H9 (cell line): ENCODE results near the gene KLF6. TPM values are rescaled to one million over a fixed set of nuclear protein-coding genes. Genes with fewer than 3 reads are reported as not detected.

Experiments used
- DNase-seq: peaks from one replicate; pipeline ENCODE4 v3.0.0-alpha.2; 2017
- H2AFZ ChIP-seq: one replicate; pipeline ENCODE4 v1.6.1; 2013; ENCODE audit warnings: mild to moderate bottlenecking, low read length, control low read depth, moderate library complexity
- H2AK5ac ChIP-seq: 2 replicates; pipeline ENCODE4 v1.6.1; 2013; ENCODE audit warnings: low read length, control low read depth, mixed read lengths; ENCODE audit not compliant: insufficient read length
- H2BK120ac ChIP-seq: one replicate; pipeline ENCODE4 v1.6.1; 2013; ENCODE audit warnings: low read depth, mild to moderate bottlenecking, low read length, control low read depth, inconsistent platforms; ENCODE audit not compliant: poor library complexity, severe bottlenecking
- H2BK12ac ChIP-seq: 2 replicates; pipeline ENCODE4 v1.6.1; 2013; ENCODE audit warnings: low read length, control low read depth, mixed read lengths, low read depth; ENCODE audit not compliant: insufficient read length
- H2BK15ac ChIP-seq: 2 replicates; pipeline ENCODE4 v1.6.1; 2013; ENCODE audit warnings: low read depth, low read length, control low read depth
- H2BK20ac ChIP-seq: one replicate; pipeline ENCODE4 v1.6.1; 2013; ENCODE audit warnings: low read depth, mild to moderate bottlenecking, low read length, control low read depth, inconsistent platforms; ENCODE audit not compliant: poor library complexity, severe bottlenecking
- H2BK5ac ChIP-seq: 2 replicates; pipeline ENCODE4 v1.6.1; 2013; ENCODE audit warnings: low read length, control low read depth, mixed read lengths; ENCODE audit not compliant: insufficient read length
- H3K14ac ChIP-seq: 2 replicates; pipeline ENCODE4 v1.6.1; 2013; ENCODE audit warnings: low read length, control low read depth; ENCODE audit not compliant: insufficient read depth
- H3K18ac ChIP-seq: 2 replicates; pipeline ENCODE4 v1.6.1; 2013; ENCODE audit warnings: low read depth, mild to moderate bottlenecking, mixed read lengths, low read length, control low read depth; ENCODE audit not compliant: insufficient read length
- H3K23ac ChIP-seq: 2 replicates; pipeline ENCODE4 v1.6.1; 2013; ENCODE audit warnings: low read length, control low read depth, mixed read lengths, low read depth; ENCODE audit not compliant: insufficient read length
- H3K23me2 ChIP-seq: 2 replicates; pipeline ENCODE4 v1.6.1; 2013; ENCODE audit warnings: low read depth, mild to moderate bottlenecking, mixed read lengths, low read length, control low read depth; ENCODE audit not compliant: insufficient read length, poor library complexity, severe bottlenecking
- H3K27ac ChIP-seq: 2 replicates; pipeline ENCODE4 v1.5.1; 2013; ENCODE audit warnings: low read length, control low read depth, mixed read lengths, low read depth; ENCODE audit not compliant: insufficient read length
- H3K27me3 ChIP-seq: 2 replicates; pipeline ENCODE4 v1.6.1; 2013; ENCODE audit warnings: low read length, control low read depth, inconsistent platforms; ENCODE audit not compliant: insufficient read depth
- H3K4ac ChIP-seq: 2 replicates; pipeline ENCODE4 v1.6.1; 2013; ENCODE audit warnings: low read depth, mild to moderate bottlenecking, control low read depth, inconsistent platforms, low read length, moderate library complexity
- H3K4me1 ChIP-seq: 2 replicates; pipeline ENCODE4 v1.6.1; 2013; ENCODE audit warnings: low read length, control low read depth, inconsistent platforms; ENCODE audit not compliant: insufficient read depth
- H3K4me2 ChIP-seq: 2 replicates; pipeline ENCODE4 v1.6.1; 2013; ENCODE audit warnings: low read length, control low read depth, mixed read lengths; ENCODE audit not compliant: insufficient read length, insufficient read depth
- H3K56ac ChIP-seq: 2 replicates; pipeline ENCODE4 v1.6.1; 2013; ENCODE audit warnings: low read depth, mild to moderate bottlenecking, mixed read lengths, low read length, control low read depth; ENCODE audit not compliant: insufficient read length
- H3K79me1 ChIP-seq: 2 replicates; pipeline ENCODE4 v1.6.1; 2013; ENCODE audit warnings: low read depth, mild to moderate bottlenecking, moderate library complexity, low read length, control low read depth, inconsistent platforms; ENCODE audit not compliant: insufficient read depth, poor library complexity, severe bottlenecking
- H3K79me2 ChIP-seq: 2 replicates; pipeline ENCODE4 v1.6.1; 2013; ENCODE audit warnings: low read length, control low read depth, inconsistent platforms; ENCODE audit not compliant: insufficient read depth
- H3K9ac ChIP-seq: 2 replicates; pipeline ENCODE4 v1.6.1; 2013; ENCODE audit warnings: low read length, control low read depth, mixed read lengths; ENCODE audit not compliant: insufficient read length; ENCODE audit errors: extremely low read depth
- H3K9me3 ChIP-seq: one replicate; pipeline ENCODE4 v1.6.1; 2013; ENCODE audit warnings: low read depth, low read length, inconsistent platforms; ENCODE audit not compliant: control insufficient read depth
- H3T11ph ChIP-seq: one replicate; pipeline ENCODE4 v1.6.1; 2013; ENCODE audit warnings: mild to moderate bottlenecking, low read length, control low read depth, inconsistent platforms
- H4K20me1 ChIP-seq: one replicate; pipeline ENCODE4 v1.6.1; 2013; ENCODE audit not compliant: control insufficient read depth, insufficient read length, insufficient read depth
- H4K5ac ChIP-seq: 2 replicates; pipeline ENCODE4 v1.6.1; 2013; ENCODE audit warnings: low read depth, mild to moderate bottlenecking, mixed read lengths, low read length, control low read depth; ENCODE audit not compliant: insufficient read length
- H4K8ac ChIP-seq: replicated peaks from 2 replicates; pipeline ENCODE4 v1.6.1; 2013; ENCODE audit warnings: low read length, control low read depth, mixed read lengths, low read depth; ENCODE audit not compliant: insufficient read length
- H4K91ac ChIP-seq: 2 replicates; pipeline ENCODE4 v1.6.1; 2013; ENCODE audit warnings: low read depth, mild to moderate bottlenecking, moderate library complexity, mixed read lengths, low read length, control low read depth; ENCODE audit not compliant: insufficient read length
- H3K27ac Mint-ChIP-seq, 3 experiments: 2 replicates in 2 of 3; 3 replicates in 1 of 3; pipeline ENCODE4 v1.8.0; 2020 to 2021; ENCODE audit warnings: mixed read lengths in 3 of 3, mild to moderate bottlenecking in 1 of 3, moderate library complexity in 1 of 3
- H3K27me3 Mint-ChIP-seq: 2 replicates; pipeline ENCODE4 v1.8.0; 2021; ENCODE audit warnings: low read depth, mild to moderate bottlenecking, moderate library complexity, mixed read lengths
- H3K36me3 Mint-ChIP-seq, 3 experiments: 2 replicates in 2 of 3; 3 replicates in 1 of 3; pipeline ENCODE4 v1.8.0; 2020 to 2021; ENCODE audit warnings: low read depth in 3 of 3, mixed read lengths in 3 of 3; ENCODE audit not compliant: insufficient read depth in 1 of 3
- H3K4me1 Mint-ChIP-seq, 2 experiments: 2 replicates each; pipeline ENCODE4 v1.8.0; 2020; ENCODE audit warnings: mixed read lengths in 2 of 2
- H3K4me3 Mint-ChIP-seq, 2 experiments: 2 replicates in 1 of 2; 3 replicates in 1 of 2; pipeline ENCODE4 v1.8.0; 2020 to 2021; ENCODE audit warnings: mild to moderate bottlenecking in 2 of 2, mixed read lengths in 2 of 2, moderate library complexity in 1 of 2
- H3K9me3 Mint-ChIP-seq, 2 experiments: 2 replicates in 1 of 2; 3 replicates in 1 of 2; pipeline ENCODE4 v1.8.0; 2020; ENCODE audit warnings: mild to moderate bottlenecking in 2 of 2, mixed read lengths in 2 of 2, moderate library complexity in 1 of 2
- CTCF ChIP-seq: fragments of 200-600 bp; sonication (generic); conservative IDR thresholded peaks from 3 replicates; pipeline ENCODE4 v1.8.0; 2021; ENCODE audit warnings: antibody characterized with exemption, mild to moderate bottlenecking
- WGBS: extraction: QIAGEN DNeasy Blood & Tissue Kit; methylation state at CpG from one replicate; pipeline ENCODE4 v1.1.7; 2013; ENCODE audit warnings: missing lambda C conversion rate, low lambda C conversion rate, mixed read lengths; ENCODE audit not compliant: insufficient read length; ENCODE audit errors: extremely low coverage; 5-methylcytosine and 5-hydroxymethylcytosine counted together
- total RNA-seq: library from RNA; stranded (reverse); gene quantifications from 2 replicates; pipeline ENCODE4 v1.2.1, GENCODE V29; 2021

KLF6 gene
- total RNA-seq, 1 experiment from 2014 or later, result 19.3 TPM

GRCh38 chr10:3769556-3769955, 15.5 kb downstream of the KLF6 start:
- TF ChIP-seq CTCF, result no peak
- no peaks in the 10 kb centered on the region for H3K27me3 ChIP-seq
- H4K8ac ChIP-seq, result no peak overlapping the region
- no peak overlapping the region for H2BK12ac ChIP-seq
- Mint-ChIP-seq H3K4me3 (no peak overlapping the region), H3K9me3 (peaks cover 0 to 2% of the 10 kb centered on the region in 2 experiments; a peak in 1 of 5 replicates), H3K27ac (no peak overlapping the region), H3K4me1 (peaks cover 16 to 20% of the 10 kb centered on the region in 2 experiments), H3K27me3 (peaks cover 3% of the 10 kb centered on the region; the same call in 1 of the 2 replicates), H3K36me3 (no peaks in the 10 kb centered on the region)
- WGBS, result no CpG with 5 or more reads among the region's 4 CpGs
- no peak overlapping the region for H2BK5ac ChIP-seq
- H3K18ac ChIP-seq, result no peak overlapping the region
- DNase-seq, result no peak
- H3K9me3 ChIP-seq, result no peaks in the 10 kb centered on the region
- no peak overlapping the region for H3T11ph ChIP-seq
- H4K5ac ChIP-seq, result no peak overlapping the region
- no peak overlapping the region for H2AK5ac ChIP-seq
- H4K91ac ChIP-seq, result no peak overlapping the region
- H4K20me1 ChIP-seq, result no peaks in the 10 kb centered on the region
- H2BK15ac ChIP-seq, result no peak overlapping the region
- H2BK120ac ChIP-seq, result no peak overlapping the region
- no peak overlapping the region for H3K27ac ChIP-seq
- no peaks in the 10 kb centered on the region for H3K79me1 ChIP-seq
- no peaks in the 10 kb centered on the region; the same call in 1 of the 2 replicates for H3K4me1 ChIP-seq
- no peak overlapping the region for H3K9ac ChIP-seq
- H3K4me2 ChIP-seq, result no peak overlapping the region
- no peaks in the 10 kb centered on the region for H3K23me2 ChIP-seq
- no peak overlapping the region for H3K4ac ChIP-seq
- H2BK20ac ChIP-seq, result no peak overlapping the region
- no peak overlapping the region for H2AFZ ChIP-seq
- H3K79me2 ChIP-seq, result no peaks in the 10 kb centered on the region
- H3K23ac ChIP-seq, result no peak overlapping the region
- H3K14ac ChIP-seq, result no peak overlapping the region
- H3K56ac ChIP-seq, result no peak overlapping the region
